Aorta (tissue), 5 donors: ENCODE data around the gene RBM8A. TPM values are rescaled to one million over a fixed set of nuclear protein-coding genes. Genes with fewer than 3 reads are reported as not detected.

ENCODE experiments used
- ATAC-seq: fragments of 200-7000 bp; cut with Tn5 transposase; one replicate; pipeline ENCODE4 v1.9.1; 2022; ENCODE audit warnings: moderate library complexity; ENCODE audit not compliant: low FRiP score
- DNase-seq, 2 donors: peaks; one replicate each; pipeline ENCODE4 v3.0.0-alpha.2; 2020
- H3K27ac ChIP-seq, 2 donors: one replicate each; pipeline ENCODE4 v1.5.1; 2013; ENCODE audit warnings: low read length in 2 of 2, mild to moderate bottlenecking in 2 of 2, moderate library complexity in 2 of 2, control low read depth in 1 of 2, inconsistent platforms in 1 of 2, low read depth in 1 of 2
- H3K27me3 ChIP-seq, 2 donors: one replicate each; pipeline ENCODE4 v1.6.1; 2013; ENCODE audit warnings: control low read depth in 1 of 2, low read length in 1 of 2, mild to moderate bottlenecking in 1 of 2, moderate library complexity in 1 of 2; ENCODE audit not compliant: insufficient read depth in 2 of 2, control insufficient read depth in 1 of 2
- H3K36me3 ChIP-seq, 2 donors: one replicate each; pipeline ENCODE4 v1.6.1; 2013; ENCODE audit warnings: control low read depth in 1 of 2, low read length in 1 of 2, mild to moderate bottlenecking in 1 of 2; ENCODE audit not compliant: insufficient read depth in 2 of 2, control insufficient read depth in 1 of 2
- H3K4me1 ChIP-seq, 2 donors: one replicate each; pipeline ENCODE4 v1.6.1; 2013; ENCODE audit warnings: low read length in 2 of 2, control low read depth in 1 of 2, mild to moderate bottlenecking in 1 of 2, moderate library complexity in 1 of 2; ENCODE audit not compliant: insufficient read depth in 2 of 2, control insufficient read depth in 1 of 2
- H3K4me3 ChIP-seq, 2 donors: one replicate each; pipeline ENCODE4 v1.5.1; 2013; ENCODE audit warnings: low read length in 2 of 2, control low read depth in 1 of 2, mild to moderate bottlenecking in 1 of 2
- H3K9me3 ChIP-seq: one replicate; pipeline ENCODE4 v1.6.1; 2013; ENCODE audit warnings: mild to moderate bottlenecking, low read length; ENCODE audit not compliant: control insufficient read depth
- WGBS, 2 donors: extraction: QIAGEN DNeasy Blood & Tissue Kit; methylation state at CpG; one replicate each; pipeline ENCODE4 v1.1.7; 2013; 5-methylcytosine and 5-hydroxymethylcytosine counted together
- intact Hi-C, 2 donors: fragments of 100-400 bp; cut with DNase I; formaldehyde crosslinking; loops; one replicate each; pipeline versions ENCODE4 v1.14.2 to v1.15.0; 2022
- polyA plus RNA-seq, 2 donors: library from polyadenylated mRNA; stranded (reverse); fragments of 200-250 nt; gene quantifications; one replicate each; pipeline ENCODE4 v1.2.3, GENCODE V29; 2013
- total RNA-seq, 2 donors: library from RNA; stranded (reverse); fragmentation: NEBNext Ultra II Directional; extraction: Animal tissue kit (Norgen Biotek cat#: 25700); gene quantifications; one replicate each; pipeline ENCODE4 v1.2.1, GENCODE V29; 2021
- donor health status: healthy with polysubstance abuse.
- donor health status: Bipolar disorder and iron deficiency.
- donor health status: DM: no; HTN: no; CAD: no.
- donor health status: DM: no; HTN: no; CAD: no.
- donor health status: DM: yes; HTN: yes; CAD: no.

The RBM8A gene
- total and polyA plus RNA-seq, 4 donors, result 42.6 to 84.5 (median 77.7) TPM

DNA sequence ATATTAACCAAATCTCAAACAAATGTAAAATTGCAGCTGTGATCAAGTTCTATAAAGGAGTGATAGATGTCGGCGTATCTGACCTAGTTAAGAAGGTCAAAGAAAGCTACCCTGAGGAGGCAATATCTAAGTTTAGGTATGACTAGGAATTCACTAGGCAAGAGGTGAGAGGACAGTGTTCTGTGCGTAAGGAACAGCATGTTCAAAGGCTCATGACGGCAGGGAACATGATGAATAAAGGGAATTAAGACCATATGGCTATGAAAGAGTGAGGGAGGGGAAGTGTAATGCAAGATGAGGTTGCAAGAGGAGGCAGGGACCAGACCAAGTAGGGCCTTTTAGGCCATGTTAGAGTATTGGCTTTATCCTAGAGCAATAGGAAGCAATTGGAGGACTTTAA lies 21.9 kb upstream of the RBM8A start:
- Histone ChIP-seq H3K27me3 (no peaks in the 10 kb centered on the region), H3K27ac (no peak overlapping the region), H3K4me1 (peaks cover 1 to 8% of the 10 kb centered on the region in 2 donors), H3K36me3 (peaks cover 0 to 2% of the 10 kb centered on the region in 2 donors), H3K4me3 (no peak overlapping the region), H3K9me3 (no peaks in the 10 kb centered on the region)
- WGBS, 2 donors, result 92% methylated on average over 4 of the region's 4 CpGs
- DNase-seq, result no peak
- intact Hi-C loops, result no loop called here
- no peak for ATAC-seq

- no peak overlapping the region for H3K27ac ChIP-seq
- no peak for ATAC-seq
- no peaks in the 10 kb centered on the region for H3K27me3 ChIP-seq
- peaks cover 0 to 8% of the 10 kb centered on the region in 2 donors for H3K4me1 ChIP-seq
- WGBS, 2 donors, result 62 to 69% methylated on average over 4 of the region's 4 CpGs
- H3K4me3 ChIP-seq, result no peak overlapping the region
- no peak for DNase-seq
- no peaks in the 10 kb centered on the region for H3K9me3 ChIP-seq
- H3K36me3 ChIP-seq, result peaks cover 2 to 3% of the 10 kb centered on the region in 2 donors
- intact Hi-C loops, result no loop called here
Observed at GRCh38 chr1:145947551-145947950, 20.3 kb upstream of the RBM8A start.

DNA sequence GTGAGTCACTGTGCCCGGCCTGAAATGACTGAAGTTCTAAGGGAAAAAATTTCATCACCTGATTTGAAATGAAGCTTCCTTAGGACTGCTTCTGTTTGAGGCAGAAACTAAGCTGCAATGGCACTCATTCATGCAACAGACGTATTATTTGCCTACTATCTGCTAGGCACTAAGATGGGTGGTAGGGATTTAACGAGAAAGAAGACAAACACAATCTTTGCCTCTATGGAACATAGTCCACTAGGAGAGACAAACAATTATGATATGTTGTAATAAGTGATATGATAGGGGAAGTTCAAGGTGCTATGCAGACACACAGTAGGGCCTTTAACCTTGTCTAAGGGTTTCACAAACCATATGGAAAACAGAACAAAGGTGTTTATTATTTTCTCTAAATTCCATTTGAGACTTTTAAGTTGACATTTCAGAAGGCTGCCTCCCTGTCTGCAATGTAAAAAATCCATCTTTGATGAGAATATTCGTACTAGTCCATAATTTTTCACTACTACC lies 19.2 kb upstream of the RBM8A start:
- intact Hi-C loops, result no loop called here
- WGBS, 2 donors, result 89 to 90% methylated on average over 4 of the region's 4 CpGs
- H3K36me3 ChIP-seq, result peaks cover 2 to 4% of the 10 kb centered on the region in 2 donors

GRCh38 chr1:145944532-145944931 lies 17.2 kb upstream of the RBM8A start:
- WGBS, 2 donors, result 80 to 97% methylated on average over 3 of the region's 3 CpGs
- no peak for ATAC-seq
- Histone ChIP-seq H3K4me3 (no peak overlapping the region), H3K27ac (no peak overlapping the region), H3K36me3 (peaks cover 2 to 4% of the 10 kb centered on the region in 2 donors), H3K9me3 (no peaks in the 10 kb centered on the region), H3K4me1 (no peaks in the 10 kb centered on the region), H3K27me3 (no peaks in the 10 kb centered on the region)
- intact Hi-C loops, result no loop called here
- DNase-seq, result no peak

More for the DNA sequence above, 19.2 kb upstream of the RBM8A start:
- no peak overlapping the region for H3K27ac ChIP-seq
- no peak for DNase-seq
- no peaks in the 10 kb centered on the region for H3K27me3 ChIP-seq
- ATAC-seq, result no peak
- no peak overlapping the region for H3K4me3 ChIP-seq
- no peaks in the 10 kb centered on the region for H3K9me3 ChIP-seq
- H3K4me1 ChIP-seq, result peaks cover 0 to 2% of the 10 kb centered on the region in 2 donors

- DNase-seq (no peak), ATAC-seq (no peak)
- Histone ChIP-seq H3K4me1 (no peaks in the 10 kb centered on the region), H3K27ac (no peak overlapping the region), H3K27me3 (no peaks in the 10 kb centered on the region), H3K9me3 (no peaks in the 10 kb centered on the region), H3K4me3 (no peak overlapping the region), H3K36me3 (peaks cover 2 to 4% of the 10 kb centered on the region in 2 donors)
- WGBS, 2 donors, result 76 to 78% methylated on average over 6 of the region's 6 CpGs
- intact Hi-C loops, result no loop called here
Observed at GRCh38 chr1:145942871-145943270, 15.6 kb upstream of the RBM8A start.

- ATAC-seq (no peak), DNase-seq (no peak)
- Histone ChIP-seq H3K9me3 (no peaks in the 10 kb centered on the region), H3K27ac (no peak overlapping the region), H3K4me1 (no peaks in the 10 kb centered on the region), H3K36me3 (peaks cover 2 to 4% of the 10 kb centered on the region in 2 donors), H3K4me3 (no peak overlapping the region), H3K27me3 (no peaks in the 10 kb centered on the region)
- 83 to 85% methylated on average over 4 of the region's 4 CpGs for WGBS, 2 donors
- intact Hi-C loops, result no loop called here
Observed at GRCh38 chr1:145942405-145942804, 15.1 kb upstream of the RBM8A start.

- Histone ChIP-seq H3K27me3 (no peaks in the 10 kb centered on the region), H3K36me3 (peaks cover 0 to 5% of the 10 kb centered on the region in 2 donors), H3K4me1 (no peaks in the 10 kb centered on the region), H3K4me3 (no peak overlapping the region), H3K9me3 (no peaks in the 10 kb centered on the region), H3K27ac (no peak overlapping the region)
- ATAC-seq (no peak), DNase-seq (no peak)
- 84 to 94% methylated on average over 1 of the region's 1 CpG for WGBS, 2 donors
- intact Hi-C loops, result no loop called here
Observed at GRCh38 chr1:145937436-145937835, 10.2 kb upstream of the RBM8A start.

DNA sequence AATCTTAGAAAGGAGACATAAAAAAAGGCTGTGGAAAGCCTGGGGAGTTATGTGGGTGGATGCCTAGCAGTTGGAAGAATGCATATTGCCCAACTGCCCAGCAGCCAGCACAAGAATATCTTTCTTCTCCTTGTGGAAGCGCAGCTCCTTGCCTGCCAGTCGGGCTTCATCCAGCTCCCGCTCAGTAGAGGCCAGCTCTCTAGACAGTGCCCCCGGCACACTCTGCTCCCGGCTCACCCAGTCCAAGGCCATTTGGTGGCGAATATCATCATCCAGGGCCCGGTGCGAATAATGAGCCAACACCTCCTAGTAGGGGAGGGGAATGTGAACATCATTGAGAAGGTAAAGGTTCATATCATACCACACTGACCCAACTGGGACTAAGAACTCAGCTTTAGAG lies 9.0 kb upstream of the RBM8A start:
- intact Hi-C loops, result no loop called here
- Histone ChIP-seq H3K4me3 (no peak overlapping the region), H3K27ac (no peak overlapping the region), H3K4me1 (no peaks in the 10 kb centered on the region), H3K9me3 (no peaks in the 10 kb centered on the region), H3K36me3 (peaks cover 0 to 5% of the 10 kb centered on the region in 2 donors), H3K27me3 (no peaks in the 10 kb centered on the region)
- 78 to 81% methylated on average over 8 of the region's 8 CpGs for WGBS, 2 donors
- ATAC-seq (no peak), DNase-seq (no peak)

DNA sequence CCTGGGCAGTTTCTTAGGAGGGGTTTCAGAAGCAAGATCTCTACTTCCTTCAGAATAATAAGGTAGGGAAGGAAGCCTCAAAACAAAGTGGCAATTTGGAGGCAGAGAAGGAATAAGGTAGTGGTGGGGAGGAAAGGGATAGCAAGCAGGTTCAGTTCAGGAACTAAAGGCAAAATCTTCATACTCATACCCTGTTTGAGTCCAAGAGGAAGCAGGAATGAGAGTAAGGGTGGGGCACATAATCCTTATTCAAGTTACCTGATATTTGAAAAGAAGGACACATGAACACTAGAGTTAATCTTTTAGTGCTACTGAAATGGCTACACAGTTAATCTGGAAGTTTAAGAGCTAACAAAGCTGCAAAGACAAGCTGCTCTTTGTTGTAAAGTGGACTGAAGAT lies 8.4 kb upstream of the RBM8A start:
- no peaks in the 10 kb centered on the region for H3K4me1 ChIP-seq
- no peak overlapping the region for H3K4me3 ChIP-seq
- no peak for ATAC-seq
- intact Hi-C loops, result no loop called here
- H3K36me3 ChIP-seq, result peaks cover 0 to 5% of the 10 kb centered on the region in 2 donors
- DNase-seq, result no peak
- H3K27me3 ChIP-seq, result no peaks in the 10 kb centered on the region
- no peaks in the 10 kb centered on the region for H3K9me3 ChIP-seq
- no peak overlapping the region for H3K27ac ChIP-seq
